ENCODE results near the gene MED31.
A peak's percentile ranks its signal among the peaks of the same experiment; 100 is the strongest.
"Not testable (repeated sequence)": the region's sequence is repeated elsewhere in the genome, so short reads cannot be mapped to it uniquely, and the experiment has no call there.

MED31 gene

DNA sequence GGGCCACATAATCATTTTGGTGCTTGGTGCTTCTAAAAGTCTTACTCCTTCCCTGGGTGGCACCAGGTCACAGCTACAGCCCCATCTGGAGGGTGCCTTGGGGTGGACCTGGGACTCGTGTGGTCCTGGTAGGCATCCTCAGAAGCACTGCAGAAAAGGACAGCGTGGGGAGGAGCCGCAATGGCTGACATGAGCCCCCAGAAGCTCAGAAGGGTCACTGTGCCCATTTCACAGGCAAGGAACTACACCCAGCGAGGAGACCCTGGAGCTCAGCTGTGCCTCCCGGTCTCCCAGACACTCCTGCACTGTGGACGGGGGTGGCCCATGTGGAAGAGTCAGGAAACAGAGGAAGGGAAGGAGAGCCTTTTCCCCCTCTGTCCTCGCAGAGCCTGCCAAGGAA is 26.5 kb upstream of the MED31 start:
- DNase-seq (ENCODE audit: extremely low read depth in 1 of 2, low read depth in 1 of 2) = no peak

DNA sequence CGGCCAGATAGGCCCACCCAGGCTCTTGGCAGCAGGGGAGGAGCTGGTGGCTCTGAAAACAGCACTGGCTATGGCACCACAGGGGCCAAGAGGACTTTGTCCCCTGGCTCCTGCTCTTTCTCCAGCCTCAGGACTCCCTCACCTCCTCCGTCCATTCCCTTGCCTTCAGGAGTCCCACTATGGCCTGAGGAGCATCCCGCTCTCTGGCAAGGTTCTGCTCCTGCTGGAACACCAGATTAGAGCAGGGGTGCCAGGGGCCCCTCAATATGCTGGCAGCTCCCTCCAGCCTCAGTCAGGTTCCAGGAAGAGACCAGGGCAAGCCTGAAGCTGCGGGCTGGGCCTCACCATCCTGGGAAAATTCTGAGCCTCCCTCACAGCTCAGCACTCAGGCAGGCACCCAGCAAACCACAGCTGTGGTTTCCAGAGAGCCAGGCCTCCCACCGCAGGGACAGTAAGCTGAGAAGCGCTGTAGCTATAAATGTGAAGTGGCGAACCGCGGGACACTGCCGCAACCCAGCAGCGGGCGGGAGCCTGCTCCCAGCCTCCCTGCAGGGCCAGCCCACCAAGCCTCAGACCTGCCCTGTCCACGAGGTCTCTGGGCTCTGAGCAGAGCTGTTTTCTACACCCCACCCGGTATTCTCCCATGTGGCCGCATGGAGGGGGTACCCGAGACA is 25.9 kb upstream of the MED31 start:
- DNase-seq (ENCODE audit: extremely low read depth in 1 of 2, low read depth in 1 of 2) = peak in 1 of 2 donors; percentile 6

DNA sequence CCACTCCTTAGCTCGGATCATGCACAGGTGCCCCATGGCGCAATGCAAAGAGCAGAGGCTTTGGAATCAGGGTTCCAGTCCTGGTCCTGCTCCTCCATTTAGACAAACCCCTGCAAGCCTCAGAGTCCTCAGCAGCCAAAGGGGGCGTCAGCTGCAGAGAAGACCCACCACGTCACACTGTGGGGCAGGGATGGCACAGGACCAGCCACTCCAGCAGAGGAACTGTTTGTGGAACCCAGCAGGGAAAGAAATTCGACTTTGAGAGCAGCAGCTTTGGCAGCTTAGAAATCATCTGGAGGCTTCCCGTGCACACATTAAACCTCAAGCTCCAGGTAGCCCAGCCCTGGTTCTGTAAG is 25.4 kb upstream of the MED31 start:
- no peak for DNase-seq (ENCODE audit: extremely low read depth in 1 of 2, low read depth in 1 of 2)

DNA sequence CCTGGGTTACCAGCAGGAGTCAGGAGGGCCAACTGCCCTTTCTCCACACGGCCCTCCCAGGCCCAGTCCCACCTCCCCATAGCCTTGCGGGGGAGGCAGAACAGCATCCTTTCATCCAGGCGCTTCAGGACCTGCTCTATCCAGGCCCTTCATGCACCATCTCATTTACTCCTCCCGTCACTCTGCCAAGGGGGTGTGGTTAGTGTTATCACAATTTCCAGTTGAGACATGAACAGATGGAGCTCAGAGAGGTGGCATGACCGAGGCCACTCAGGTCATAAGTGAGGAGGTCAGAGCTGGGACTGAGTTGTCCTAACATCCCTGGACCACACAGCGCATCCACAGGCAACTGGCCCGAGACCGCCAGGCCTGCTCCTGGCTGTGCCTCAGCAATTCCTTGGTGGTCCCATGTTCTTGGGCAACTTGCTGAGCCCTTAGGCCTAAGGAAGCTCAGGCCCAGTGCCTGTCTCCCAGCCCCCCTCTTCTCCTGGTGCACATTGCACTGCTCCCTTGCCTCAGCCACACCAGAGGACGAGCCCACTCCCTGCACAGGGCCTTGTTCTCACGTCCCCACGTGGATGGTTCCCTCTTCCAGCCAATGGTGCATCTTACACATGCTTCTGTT is 23.9 kb upstream of the MED31 start:
- no peak for DNase-seq (ENCODE audit: extremely low read depth in 1 of 2, low read depth in 1 of 2)

DNA sequence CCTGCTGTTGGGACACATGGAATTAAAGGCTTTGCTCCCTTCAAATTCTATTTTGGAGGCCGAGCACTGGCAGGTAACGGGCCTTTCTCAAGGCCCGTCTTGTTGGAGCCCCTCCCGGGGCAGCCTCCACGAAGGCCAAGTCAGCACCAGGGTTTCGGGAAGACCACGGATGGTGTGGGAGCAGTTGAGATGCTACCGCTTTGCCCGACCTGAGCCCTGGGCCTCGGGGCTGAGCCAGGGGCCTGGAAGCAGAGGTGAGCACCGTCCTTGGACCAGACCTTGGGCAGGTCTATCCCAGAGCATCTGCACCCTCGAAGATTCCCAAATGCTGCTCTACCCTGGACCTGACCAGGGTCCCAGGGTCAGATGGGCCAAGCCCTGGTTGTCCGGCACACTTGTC is 23.2 kb upstream of the MED31 start:
- no peak for DNase-seq (ENCODE audit: extremely low read depth in 1 of 2, low read depth in 1 of 2)

DNA sequence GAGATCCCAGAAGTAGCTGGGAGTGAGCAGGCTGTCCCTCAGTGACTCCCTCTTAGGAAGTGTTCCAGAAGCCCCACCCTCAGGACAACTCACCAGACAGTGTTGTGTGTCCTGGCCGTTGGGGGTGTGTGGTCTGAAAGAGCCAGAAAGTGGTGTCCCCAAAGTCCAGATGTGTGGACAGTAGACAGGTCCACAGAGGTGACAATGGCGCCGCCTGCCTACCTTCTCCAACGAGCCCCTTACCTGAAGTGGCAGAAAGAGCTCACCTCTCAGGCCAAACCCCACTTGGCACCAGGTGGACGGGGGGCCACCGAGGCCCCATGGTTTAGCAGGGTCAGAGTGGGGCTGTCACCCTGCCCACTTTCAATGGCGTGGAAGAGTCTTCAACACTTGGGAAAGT is 20.0 kb upstream of the MED31 start:
- DNase-seq (ENCODE audit: extremely low read depth in 1 of 2, low read depth in 1 of 2) = no peak

DNA sequence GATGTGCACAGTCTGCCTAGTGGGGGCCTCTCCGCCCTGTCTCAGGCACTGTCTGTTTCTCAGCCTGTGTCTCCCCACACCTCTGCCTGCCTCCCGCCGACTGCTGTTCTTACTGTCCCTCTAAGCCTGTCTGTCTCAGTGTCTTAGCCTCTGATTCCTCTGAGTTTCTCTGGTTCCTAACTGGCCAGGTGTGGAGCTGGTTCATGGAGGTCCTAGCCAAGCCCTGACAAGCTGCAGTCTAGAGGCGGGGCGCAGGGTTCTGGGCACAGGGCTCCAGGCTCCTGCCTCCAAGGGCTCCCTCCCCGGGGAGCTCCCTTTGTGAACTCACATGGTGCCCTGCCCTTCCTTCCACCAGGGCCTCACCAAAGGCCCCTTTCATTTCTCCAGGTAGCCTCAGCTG is 19.6 kb upstream of the MED31 start:
- no peak for DNase-seq (ENCODE audit: extremely low read depth in 1 of 2, low read depth in 1 of 2)

DNA sequence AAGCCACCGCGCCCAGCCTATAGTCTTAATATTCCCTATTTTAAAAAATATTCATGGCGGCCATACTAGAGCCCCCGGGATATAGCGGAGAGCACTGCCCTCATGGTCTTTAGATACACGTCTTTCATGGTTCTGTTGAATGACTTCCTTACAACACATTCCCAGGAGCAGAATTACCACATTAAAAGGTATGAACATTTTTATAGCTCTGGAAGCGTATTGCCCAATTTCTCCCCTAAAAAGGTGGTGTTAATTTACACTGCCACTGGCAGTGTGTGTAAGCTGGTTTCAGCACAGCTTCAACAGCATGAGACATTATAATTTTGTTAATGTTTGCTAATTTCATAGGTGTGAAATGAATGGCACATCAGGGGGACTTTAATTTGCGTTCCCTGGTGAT is 19.2 kb upstream of the MED31 start:
- no peak for DNase-seq (ENCODE audit: extremely low read depth in 1 of 2, low read depth in 1 of 2)

DNA sequence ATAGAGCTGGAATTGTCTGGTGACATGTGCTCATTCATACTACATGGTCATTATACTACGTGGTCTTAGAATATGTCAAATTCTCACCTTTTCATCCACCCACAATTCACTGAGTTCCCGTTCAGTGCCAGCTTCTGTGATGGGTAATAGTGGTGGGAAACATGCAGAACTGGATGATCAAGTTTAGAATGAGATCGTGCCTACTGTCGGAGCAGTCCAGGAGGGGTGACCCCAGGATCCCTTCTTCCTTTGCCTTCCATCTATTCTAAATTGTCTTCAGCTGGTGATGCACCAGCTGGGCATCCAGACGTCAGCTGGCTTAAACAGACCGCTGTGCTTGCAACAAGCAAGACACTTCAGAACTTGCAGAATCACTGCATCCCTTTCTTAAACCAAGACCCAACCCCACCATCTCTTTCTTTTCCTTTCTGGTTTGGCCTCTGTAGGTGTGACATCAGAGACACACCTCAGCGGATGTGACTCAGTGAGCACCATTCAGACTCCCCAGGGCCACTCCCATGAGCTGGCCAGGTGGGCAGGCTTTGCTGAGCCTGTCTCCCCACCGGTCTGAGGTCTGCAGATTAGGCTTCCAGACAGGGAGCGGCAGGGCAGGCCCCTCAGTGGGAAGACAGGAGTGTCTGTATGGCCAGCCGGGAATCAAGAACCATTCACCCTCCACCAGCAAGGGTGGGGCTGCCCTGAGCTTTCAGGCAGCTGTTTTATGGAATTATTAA is 18.2 kb upstream of the MED31 start:
- DNase-seq (ENCODE audit: extremely low read depth in 1 of 2, low read depth in 1 of 2) = no peak

DNA sequence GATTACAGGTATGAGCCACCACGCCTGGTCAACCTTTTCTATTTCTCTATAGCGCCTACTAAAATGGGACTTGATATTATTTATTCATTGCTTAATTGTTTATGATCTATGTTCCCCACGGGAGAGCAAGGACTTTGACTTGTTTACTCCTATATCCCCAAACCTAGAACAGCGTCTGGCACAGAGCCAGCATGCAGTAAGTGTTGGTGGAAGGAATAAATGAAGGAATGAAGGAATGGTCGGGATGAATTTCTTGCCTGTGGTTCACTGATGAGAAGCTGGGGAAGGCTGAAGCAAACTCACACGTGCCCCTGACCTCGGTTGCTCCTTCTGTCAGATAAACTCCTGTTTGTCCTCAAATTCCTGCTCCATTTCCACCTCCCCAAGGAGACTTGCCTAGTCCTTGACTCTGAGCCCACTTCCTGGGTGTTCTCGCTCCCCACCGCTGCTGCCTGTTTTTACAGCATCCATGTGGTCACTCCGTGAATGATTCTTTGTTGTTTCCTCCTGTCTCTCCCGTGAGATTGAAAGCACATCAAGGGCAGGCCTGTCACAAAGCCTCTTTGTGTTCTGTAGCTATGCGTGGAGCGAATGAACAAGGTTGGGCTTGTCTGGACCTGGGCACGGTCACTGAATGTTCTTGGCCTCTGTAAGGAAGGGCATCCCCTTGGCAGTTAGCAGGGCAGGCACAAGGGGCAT is 17.5 kb upstream of the MED31 start:
- DNase-seq (ENCODE audit: extremely low read depth in 1 of 2, low read depth in 1 of 2) = no peak

DNA sequence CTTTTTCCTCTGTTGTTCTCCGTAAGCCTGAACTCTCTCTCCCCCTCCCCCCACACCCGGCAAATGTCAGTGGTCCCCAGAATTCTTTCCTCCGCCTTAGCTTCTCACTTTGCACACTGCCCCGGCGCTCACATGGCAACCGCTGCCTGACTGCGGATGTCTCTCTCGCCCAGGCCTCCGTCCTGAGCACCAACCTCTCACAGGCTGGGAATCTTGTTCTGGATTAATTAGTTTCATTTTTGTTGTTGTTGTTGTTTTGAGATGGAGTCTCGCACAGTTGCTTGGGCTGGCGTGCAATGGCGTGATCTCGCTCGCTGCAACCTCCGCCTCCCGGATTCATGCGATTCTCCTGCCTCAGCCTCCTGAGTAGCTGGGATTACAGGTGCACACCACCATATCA is 16.8 kb upstream of the MED31 start:
- DNase-seq (ENCODE audit: extremely low read depth in 1 of 2, low read depth in 1 of 2) = no peak

DNA sequence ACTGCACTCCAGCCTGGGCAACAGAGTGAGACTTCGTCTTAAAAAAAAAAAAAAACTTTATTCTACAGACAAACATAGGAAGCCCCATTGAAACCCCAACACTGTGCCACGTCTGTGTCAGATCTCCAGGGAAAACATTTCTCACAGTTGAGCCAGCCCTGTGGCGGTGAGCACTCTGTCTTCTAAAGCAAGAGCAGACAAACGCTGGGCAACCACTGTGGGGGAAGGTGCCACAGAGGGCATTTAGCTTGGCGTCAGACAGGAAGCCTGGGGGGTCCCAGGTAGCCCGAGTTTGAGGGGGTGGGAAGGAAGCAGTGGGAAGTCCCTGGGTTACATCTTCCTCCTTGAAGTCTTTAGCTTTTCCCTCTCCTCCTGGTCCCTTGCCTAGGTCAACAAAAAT is 16.1 kb upstream of the MED31 start:
- DNase-seq (ENCODE audit: extremely low read depth in 1 of 2, low read depth in 1 of 2) = no peak

DNA sequence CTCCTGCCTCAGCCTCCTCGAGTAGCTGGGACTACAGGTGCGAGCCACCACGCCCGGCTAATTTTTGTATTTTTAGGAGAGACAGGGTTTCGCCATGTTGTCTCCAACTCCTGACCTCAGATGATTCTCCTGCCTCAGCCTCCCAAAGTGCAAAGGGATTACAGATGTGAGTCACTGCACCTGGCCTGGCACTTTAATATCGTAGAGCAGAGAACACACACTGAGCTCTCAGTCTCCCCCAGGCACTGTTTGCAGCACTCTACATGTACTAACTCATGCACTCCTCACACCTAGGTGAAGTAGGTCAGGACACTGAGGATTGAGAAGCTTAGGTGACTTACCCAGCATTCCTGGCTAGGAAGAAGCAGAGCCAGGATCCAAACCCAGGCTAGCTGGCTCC is 15.2 kb upstream of the MED31 start:
- no peak for DNase-seq (ENCODE audit: extremely low read depth in 1 of 2, low read depth in 1 of 2)

DNA sequence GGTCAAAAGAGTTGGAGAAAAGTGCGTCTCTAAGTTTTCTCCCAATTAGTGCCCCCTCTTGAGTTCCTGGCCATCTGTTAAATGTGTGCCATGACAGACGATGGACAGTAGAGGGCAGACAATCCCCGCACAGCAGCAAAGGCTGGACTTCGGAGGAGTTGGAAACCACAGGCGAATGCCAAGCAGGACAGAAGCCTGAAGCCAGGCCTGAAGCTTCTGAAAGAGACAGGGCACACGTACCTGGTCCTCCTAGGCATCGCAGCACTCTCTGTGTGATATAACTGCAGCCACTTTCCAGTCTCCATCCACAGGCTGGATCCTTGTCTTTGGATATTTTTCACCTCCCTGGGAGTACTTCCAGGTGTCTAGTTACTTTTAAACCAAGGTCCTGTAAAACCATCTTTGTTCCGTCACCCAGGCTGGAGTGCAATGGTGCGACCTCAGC is 14.7 kb upstream of the MED31 start:
- peak in 1 of 2 donors; percentile 25 for DNase-seq (ENCODE audit: extremely low read depth in 1 of 2, low read depth in 1 of 2)

DNA sequence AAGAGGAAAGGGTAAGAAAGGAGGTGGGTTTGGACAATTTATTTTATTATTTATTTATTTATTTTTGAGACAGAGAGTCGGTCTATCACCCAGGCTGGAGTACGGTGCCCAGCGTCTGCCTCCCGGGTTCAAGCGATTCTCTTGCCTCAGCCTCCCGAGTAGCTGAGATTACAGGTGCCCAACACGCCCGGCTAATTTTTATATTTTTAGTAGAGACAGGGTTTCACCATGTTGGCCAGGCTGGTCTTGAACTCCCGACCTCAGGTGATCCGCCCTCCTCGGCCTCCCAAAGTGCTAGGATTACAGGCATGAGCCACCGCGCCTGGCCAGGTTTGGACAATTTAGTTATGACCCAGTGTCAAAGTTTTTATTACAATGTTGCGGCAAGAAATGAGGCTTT is 11.8 kb upstream of the MED31 start:
- not testable (repeated sequence) for DNase-seq (ENCODE audit: extremely low read depth in 1 of 2, low read depth in 1 of 2)

DNA sequence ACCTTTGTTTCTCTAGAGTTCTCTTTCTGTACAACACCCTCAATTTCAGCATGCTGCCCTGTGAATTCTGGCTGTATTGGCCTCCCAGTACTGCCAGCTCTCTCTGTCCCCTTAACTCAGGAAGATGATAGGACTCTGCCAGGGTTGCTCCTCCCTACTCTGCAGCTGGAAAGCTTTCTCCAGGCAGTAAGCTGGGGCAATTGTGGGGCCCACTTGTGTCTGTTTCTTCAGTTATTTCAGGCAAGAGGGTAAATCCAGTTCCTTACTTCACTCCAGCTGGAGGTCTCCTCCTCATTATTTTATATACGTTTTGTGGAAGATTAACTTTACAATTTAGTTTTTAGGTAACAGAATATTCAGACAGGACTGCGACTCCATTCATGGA is 10.1 kb upstream of the MED31 start:
- DNase-seq (ENCODE audit: extremely low read depth in 1 of 2, low read depth in 1 of 2) = no peak

DNA sequence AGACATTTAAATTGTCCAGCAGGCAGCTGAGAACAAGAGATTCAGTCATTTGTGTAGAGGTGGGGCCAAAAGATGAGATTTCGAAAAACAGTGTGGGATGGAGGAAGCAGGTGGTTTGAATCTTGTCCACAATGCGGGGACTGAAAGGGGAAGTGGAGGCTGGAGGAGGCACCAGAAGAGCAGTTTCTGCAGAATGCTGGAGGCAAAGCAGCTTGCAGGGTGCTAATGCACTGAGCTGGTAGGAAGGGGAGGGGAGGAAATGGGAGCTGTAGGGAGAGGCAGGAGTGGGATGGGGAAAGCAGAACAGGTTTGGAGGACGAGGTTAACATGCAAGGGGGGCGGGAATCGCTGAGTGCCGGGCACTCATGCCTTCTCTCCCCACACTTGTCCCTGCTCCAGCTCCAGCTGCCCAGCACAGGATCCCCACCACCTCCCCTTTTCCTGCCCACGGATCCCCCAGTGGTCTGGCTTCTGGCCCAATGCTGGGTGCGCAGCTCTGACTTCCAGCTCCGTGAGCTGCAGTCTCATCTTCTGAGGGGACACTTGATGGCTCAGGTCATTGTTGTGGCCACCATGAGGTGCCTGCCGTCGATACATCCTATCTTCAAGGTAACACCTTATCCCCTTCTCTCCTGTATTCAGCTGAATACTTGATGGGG is 9.5 kb upstream of the MED31 start:
- DNase-seq (ENCODE audit: extremely low read depth in 1 of 2, low read depth in 1 of 2) = no peak

DNA sequence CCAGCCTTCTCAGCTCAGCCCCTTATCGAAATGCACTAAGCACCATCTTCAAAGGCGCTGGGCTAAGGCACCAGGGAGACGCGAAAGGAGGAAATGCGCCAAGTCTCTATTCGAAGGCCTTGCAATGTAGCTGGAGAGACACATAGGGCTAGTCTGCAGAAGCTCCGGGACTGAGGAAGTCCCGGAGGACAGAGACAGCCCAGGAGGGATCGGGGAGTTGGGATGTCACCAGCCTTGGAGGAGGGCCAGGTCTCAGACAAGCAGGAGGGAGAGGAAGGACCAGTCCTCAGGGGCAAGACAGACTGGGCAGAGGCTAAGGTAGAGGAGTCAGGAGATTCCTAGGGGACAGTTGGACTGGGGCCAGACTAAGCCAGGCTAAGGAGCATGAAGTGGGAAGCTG is 8.7 kb upstream of the MED31 start:
- DNase-seq (ENCODE audit: extremely low read depth in 1 of 2, low read depth in 1 of 2) = no peak

DNA sequence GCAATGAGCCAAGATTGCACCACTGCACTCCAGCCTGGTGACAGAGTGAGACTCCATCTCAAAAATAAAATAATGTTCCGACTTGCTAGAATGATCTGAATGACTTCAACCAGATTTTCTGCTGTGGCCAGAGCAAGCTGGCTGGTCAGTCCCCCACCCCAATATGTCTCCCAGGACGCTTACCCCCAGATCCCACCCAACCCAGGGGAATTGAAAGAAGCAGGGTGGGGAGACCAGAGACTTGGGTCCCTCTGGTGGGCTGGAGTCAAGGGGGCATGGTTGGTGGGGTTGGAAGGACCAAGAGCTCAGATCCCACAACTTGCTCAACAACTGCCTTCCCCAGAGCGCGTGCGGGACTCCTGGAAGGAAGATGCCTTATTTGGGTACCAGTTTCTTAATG is 7.0 kb upstream of the MED31 start:
- not testable (repeated sequence) for DNase-seq (ENCODE audit: extremely low read depth in 1 of 2, low read depth in 1 of 2)

DNA sequence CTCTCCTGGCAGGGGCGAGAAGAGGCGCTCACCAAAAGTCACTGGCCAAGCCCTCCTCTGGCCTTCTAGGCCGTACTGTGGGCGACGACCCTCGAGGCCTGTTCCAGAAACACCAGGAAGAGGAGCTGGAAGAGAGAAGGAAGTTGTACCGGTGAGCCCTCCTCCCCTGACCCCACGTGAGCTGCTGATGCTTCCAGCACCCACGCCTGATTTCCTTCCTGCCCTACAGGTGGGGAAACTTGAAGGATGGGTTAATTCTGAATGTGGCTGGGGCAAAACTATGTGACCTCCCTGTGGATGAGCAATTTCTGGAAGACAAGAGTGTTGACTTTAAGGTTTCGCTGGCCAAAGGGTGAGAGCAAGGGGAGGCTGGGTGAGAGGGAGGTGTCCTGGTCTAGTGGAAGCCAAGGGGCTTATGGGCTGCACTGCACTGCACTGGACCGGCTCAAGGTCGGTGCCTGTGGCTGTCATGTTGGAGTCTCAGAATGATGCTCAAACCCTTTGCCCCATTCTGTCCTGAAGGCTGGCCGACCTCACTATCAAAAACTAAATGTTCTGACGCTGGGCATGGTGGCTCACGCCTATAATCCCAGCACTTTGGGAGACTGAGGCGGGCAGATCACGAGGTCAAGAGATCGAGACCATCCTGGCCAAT is 6.4 kb upstream of the MED31 start:
- no peak for DNase-seq (ENCODE audit: extremely low read depth in 1 of 2, low read depth in 1 of 2)

Measured in stimulated activated CD8-positive, alpha-beta memory T cell treated with anti-CD3 and anti-CD28 coated beads, Interleukin-7, amount 100 ng/mL, for 48 hours (primary cell).